ENCODE results near the gene CCDC195.

GRCh38 chr2:224682134-224682533 lies 34.0 kb downstream of the CCDC195 start:
- TF ChIP-seq CTCF (IDR thresholded peaks at IDR 0.05; ENCODE audit: low read depth, low read length) (no peak), POLR2A (IDR thresholded peaks at IDR 0.05; ENCODE audit: extremely low read depth, insufficient read length) (no peak)

Data from NB4 (cell line).